CD1c-positive myeloid dendritic cell (primary cell): Measurements from ENCODE around the gene OFD1.
"Not testable (repeated sequence)": the region's sequence is repeated elsewhere in the genome, so short reads cannot be mapped to it uniquely, and the experiment has no call there.

ENCODE experiments used
- DNase-seq: peaks from one replicate; pipeline ENCODE4 v3.0.0-alpha.2; 2016; ENCODE audit errors: extremely low spot score

The OFD1 gene

DNA sequence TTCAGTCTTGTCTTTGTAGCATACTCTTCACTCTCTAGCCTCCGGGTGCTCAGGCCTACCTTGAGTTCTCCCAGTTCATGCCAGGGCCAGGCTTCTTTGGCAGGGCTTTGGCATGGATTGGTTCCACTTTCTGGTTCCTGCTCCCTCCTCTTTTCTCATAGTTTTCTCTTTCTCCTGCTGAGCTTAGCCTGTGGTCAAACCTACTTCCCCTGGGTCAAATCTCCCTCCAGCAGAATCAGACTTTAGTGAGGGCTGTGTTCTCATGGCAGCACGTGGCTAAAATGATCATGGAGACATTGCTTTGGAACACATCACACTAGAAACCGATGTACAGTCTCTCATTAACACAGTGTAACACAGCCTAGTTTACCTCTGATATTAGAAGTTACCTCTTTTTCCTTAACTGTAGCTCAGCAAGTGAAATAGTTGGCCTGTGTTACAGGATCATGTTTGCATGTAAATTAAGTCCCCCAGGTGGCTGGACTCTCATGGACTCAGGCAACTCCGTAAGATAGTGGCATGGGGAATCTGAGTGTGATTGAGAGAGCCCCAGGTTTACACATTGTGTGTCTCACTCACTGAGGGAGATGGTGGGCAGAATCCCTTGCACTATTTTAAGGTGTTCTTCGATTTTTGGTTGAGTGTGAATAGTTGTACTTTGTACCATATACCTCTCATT is 32.3 kb upstream of the OFD1 start:
- no peak for DNase-seq

DNA sequence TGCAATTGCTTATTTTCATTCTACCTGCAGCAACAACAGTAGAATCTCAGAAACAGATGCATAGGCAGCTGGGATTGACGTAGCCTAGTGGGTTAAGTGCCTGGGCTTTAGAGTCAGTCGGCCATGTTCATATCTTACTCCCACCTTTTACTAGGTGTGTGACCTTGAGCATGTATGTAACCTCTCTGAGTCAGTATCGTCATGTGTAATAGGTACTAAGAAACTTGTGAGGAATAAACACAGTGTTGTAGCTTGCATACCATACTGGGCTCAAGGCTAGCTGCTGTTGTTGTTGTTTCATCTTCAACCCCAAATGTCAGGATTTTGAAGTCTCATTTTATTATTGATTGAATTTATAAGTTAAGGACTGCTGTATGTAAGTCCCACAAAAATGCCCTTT is 31.4 kb upstream of the OFD1 start:
- no peak for DNase-seq

DNA sequence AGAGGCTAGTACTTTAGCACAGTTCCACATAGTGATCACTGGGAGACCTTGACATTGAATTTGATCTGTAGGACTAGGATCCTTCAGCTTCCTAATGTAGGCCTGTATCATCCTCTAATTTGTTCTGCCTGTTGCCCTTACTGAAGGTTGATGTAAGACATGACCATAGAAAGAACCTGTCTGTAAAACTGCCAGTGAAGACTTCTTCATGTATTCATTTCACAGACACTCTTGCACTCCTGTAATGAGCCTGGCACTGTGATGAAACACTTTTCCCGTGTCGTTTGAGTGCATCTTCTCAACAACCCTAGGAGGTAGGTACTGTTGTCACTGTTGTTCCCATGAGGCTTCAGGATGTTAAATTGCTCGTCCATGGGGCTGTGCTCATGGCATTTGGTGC is 31.0 kb upstream of the OFD1 start:
- DNase-seq, result no peak

DNA sequence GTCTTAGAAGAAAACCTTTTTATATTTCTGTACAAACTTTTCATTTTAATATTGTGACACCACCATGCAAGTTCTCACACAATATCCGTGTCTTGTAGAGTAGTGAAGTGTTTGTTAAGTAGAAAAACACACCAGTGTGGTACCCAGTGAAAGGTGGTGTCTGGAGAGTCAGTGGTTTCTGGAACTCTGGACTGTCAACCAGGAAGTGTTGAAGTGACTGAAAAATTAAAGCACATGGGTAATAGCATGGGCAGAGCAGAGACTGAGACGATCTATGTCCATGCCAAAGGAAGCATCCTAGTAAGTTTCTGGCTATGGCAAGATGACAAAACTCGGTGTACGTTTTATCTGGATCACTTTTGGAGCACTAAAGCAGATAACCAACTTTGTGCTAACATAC is 23.4 kb upstream of the OFD1 start:
- DNase-seq, result no peak

DNA sequence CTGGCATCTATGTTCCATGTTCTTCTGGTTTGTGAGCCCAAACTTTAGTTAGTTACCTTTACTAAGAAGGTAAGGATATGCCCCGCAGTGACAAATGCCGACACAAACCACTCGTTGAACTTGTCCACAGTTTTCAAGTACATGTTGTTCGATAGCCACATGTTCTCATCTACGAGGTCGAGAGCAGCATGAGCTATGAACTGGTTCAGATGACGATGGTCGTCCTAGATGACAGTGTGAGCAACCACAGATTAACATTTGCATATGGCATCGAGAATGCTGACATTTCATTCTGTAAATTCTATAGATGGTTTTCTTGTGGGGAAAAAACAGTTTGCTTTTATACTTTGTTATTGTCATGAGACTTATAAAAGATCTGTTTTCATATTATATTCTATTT is 18.1 kb upstream of the OFD1 start:
- no peak for DNase-seq

DNA sequence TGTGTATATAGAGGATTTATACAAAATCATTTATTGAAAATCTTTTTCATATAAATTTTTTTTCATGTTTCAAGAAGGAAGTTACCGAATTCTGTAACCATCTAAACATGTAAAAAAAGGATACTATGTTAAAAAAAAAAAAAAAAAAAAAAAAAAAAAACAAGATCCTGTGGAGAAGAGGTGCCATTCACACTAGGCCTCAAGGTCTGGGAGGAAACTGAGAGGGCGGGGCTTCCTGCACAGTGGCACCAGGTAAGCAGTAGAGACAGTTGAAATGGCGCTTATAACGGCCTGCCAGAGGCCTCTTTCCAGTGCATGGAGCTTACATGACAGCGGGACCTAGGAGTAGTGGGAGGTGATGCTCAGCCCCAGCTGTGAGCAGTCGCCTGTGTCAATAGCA is 17.6 kb upstream of the OFD1 start:
- DNase-seq, result no peak

DNA sequence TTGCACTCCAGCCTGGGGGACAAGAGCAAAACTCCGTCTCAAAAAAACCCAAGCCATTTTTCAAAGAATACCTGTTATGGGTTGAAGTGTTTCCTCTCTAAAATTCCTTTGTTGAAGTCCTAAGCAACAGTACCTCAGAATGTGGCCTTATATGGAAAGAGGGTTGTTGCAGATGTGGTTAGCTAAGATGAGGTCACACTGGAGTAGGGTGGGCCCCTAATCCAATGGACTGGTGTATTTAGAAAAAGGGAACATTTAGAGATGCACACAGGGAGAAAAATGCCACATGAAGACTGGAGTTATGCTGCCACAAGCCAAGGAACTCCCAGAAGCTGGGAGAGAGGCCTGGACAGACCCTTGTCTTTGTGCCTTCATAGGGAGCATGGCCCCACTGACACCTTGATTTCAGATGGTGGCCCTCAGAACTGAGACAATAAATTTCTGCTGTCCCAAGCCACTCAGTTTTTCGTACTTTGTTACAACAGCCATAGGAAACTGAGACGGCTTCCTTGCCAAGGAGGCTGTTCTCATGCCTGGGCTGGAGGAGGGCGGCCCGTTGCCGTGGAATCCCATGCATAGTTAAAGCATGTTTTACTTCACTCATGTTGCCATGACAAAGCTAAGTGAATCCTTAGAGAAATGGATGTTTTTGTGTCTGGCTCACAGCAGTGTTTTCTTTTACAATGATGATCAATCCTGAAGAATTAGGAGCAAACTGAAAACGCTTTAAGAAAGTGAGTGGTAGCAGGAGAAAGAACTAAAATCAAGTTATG is 16.7 kb upstream of the OFD1 start:
- DNase-seq, result no peak

DNA sequence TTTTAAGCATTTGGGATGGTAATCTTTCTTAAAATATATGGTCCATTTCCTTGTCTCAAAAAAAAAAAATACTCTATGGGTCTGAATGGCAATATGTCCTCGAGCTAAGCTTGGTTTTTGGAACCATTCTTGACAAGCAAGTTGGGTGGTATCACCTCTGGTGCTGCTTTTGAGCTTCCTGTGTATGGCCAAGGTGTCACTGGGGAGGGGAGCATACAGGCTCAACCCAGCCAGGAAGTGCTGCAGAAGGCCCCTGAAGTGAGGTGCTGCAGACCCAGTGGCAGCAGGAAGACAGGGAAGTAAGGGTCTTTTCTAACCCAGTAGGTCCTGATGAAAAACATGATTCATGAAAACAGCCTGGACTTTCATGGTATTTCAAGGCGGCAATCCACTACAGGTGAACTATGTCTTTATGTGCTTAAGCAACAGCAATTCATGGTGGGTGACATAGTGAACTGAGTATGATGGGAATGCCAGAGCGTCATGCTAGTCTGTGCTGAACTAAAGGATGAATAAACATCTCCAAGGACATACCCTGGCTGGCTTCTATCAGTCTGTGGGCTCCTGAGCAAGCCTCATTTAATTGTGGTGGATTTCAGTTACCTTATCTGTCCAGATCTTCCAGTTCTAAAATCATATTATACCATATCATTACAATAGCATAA is 15.2 kb upstream of the OFD1 start:
- no peak for DNase-seq

DNA sequence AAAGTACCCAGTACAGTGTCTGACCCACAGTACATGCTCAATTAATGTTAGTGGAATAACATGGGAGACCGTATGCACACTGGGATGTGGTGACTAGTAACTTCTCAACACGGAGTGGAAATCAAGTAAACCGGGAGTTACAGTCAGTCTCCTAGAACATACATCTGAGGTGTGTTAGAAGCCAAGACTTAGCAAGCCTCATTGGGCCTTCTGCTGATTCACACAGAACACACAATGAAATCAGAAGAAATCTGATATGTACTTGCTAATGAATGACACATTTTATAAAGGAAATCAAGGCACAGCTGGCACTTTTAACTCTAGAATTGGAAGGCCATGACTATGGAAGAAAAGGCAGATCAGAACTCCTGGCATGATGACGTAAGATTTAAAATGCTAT is 13.2 kb upstream of the OFD1 start:
- no peak for DNase-seq

DNA sequence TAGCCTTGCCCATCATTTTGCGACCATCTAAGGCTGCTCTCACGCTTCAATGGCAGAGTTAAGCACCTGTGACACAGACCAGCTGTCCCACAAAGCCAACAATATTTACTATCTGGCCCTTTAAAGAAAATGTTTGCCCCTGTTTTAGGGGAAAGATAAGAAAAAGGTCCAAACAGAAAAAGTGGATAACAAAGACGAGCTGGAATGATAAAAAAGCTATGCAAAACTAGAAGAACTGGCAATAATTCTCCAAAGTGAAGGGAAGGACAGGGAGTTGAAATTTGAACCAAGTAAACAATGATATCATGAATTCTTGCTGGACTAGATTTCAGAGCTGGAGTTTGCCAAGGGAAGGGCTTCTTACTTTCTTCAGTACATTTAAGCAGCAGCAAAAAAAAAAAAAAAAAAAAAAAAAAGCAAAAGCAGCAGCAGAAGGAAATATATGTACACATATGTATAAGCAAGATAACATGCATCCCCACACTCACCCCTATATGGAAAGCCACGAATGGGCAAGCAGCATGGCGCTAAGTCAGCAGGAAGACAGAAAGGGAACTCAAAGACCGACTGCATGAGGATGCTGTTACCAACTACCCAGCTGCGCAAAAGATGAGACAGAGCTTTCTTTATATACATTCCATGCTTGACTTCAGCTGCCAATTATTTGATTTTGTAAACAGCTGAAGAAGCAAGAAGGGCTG is 12.6 kb upstream of the OFD1 start:
- no peak for DNase-seq

DNA sequence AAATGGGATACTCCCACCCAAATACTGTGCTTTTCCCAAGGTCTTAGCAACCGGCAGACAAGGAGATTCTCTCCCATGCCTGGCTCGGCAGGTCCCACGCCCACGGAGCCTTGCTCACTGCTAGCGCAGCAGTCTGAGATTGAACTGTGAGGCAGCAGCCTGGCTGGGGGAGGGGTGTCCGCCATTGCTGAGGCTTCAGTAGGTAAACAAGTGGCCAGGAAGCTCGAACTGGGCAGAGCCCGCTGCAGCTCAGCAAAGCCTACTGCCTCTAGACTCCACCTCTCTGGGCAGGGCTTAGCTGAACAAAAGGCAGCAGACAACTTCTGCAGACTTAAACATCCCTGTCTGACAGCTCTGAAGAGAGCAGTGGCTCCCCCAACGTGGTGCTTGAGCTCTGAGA is 9.7 kb upstream of the OFD1 start:
- not testable (repeated sequence) for DNase-seq

DNA sequence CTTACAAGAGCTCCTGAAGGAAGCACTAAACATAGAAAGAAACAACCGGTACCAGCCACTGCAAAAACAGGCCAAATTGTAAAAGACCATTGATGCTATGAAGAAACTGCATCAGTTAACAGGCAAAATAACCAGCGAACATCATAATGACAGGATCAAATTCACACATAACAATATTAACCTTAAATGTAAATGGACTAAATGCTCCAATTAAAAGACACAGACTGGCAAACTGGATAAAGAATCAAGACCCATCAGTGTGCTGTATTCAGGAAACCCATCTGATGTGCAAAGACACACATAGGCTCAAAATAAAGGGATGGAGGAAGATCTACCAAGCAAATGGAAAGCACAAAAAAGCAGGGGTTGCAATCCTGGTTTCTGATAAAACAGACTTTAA is 8.0 kb upstream of the OFD1 start:
- DNase-seq, result not testable (repeated sequence)

DNA sequence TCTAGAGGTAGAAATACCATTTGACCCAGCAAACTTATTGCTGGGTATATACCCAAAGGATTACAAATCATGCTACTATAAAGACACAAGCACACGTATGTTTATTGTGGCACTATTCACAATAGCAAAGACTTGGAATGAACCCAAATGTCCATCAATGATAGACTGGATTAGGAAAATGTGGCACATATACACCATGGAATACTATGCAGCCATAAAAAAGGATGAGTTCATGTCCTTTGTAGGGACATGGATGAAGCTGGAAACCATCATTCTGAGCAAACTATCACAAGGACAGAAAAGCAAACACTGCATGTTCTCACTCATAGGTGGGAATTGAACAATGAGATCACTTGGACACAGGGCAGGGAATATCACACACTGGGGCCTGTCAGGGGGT is 4.0 kb upstream of the OFD1 start:
- DNase-seq, result not testable (repeated sequence)

DNA sequence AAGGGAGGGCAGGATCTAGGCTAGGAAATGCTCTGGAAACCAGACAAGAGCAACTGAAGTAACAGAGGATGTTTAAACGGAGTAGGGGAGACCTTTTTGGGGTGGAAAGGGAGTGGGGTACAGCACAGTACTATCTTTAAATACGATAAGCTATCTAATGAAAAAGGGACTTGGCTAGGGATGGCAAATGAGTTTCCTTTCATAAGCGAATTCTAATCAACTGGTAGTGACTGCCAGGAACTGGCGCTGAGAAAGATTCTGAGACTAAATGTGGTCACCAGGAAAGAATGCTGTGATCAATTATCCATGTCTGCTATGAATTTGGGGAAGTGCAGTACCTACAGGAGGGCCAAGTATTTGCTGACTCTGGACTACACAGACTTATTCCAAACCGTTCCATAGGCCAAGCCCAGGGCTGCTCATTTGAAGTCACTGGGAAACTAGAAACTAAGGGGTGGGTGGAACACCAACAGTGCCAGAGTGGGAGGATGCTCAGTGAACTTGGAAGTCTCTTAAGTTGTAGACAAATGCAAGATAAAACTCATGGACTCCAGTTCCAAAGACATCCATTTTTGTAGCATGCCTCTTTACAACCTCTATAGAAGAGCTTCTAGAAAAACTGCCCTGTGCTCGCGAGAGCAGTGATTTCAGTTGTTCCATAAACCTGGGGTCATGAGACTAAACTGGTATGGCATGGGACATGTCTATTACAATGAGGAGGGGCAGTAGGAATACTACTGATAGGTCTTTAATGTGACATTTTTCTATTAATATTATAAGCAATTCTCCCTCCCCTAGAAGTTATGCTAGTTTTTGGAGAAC is 2.1 kb upstream of the OFD1 start:
- no peak for DNase-seq

DNA sequence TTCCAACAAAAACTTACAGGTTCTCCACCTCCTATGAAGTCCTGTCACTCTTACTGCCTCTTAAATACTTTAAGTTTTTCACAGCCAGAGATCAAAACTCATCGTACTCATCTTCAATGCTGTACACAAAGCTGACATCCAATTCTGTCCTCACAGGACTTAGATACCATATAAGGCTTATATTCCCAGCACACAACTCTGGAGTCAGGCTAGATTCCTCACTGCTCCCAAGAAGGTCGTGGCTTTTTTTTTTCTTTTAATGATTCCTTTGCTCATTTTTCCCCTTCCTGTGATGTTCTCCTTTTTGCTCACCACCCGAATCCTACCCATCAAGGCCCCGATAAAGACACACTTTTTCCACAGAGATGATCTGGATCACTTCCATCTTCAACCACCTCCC is 1.0 kb upstream of the OFD1 start:
- no peak for DNase-seq

DNA sequence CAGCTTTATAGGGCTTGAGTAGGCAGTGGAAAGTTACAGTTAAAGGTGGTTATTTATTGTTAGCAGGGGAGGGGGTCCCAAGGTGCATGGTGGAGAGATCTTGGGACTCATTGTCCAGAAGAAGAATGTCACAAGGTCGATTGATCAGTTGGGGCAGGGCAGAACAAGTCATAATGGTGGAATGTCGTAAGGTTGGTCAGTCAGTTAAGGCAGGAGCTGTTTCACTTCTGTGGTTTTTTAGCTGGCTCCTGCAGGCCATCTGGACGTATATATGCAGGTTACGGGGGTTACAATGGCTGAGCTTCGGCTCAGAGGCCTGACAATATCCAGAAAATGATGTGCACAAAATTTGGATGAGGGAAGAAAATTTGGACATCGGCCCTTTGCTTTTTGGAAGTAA is 7.1 kb downstream of the OFD1 start:
- no peak for DNase-seq

DNA sequence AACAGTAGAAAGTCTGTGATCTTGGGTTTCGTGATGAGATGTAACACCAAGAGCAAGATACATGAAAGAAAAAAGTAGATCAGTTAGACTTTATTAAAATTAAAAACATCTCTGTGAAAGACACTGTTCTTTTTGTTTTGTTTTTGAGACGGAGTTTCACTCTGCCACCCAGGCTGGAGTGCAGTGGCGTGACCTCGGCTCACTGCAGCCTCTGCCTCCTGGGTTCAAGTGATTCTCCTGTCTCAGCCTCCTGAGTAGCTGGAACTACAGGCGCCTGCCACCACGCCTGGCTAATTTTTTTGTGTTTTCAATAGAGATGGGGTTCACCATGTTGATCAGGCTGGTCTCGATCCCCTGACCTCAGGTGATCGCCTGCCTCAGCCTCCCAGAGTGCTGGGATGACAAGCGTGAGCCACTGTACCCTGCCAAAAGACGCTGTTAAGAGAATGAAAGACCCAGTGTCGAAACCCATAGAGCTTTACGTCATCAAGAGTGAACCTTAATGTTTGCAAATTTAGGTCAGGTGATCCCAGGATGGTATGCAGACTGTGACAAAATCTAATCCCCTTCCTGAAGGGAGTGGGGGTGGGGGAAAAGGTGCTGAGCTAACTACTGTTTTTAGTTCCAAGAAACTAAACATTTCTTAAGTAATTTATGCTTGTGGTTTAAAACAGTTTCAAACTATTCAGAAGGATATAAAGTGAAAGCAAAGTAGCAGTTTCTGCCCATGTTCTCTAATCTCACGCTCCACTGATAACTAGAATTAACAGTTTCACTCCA is 8.0 kb downstream of the OFD1 start:
- DNase-seq, result peak; percentile 32

DNA sequence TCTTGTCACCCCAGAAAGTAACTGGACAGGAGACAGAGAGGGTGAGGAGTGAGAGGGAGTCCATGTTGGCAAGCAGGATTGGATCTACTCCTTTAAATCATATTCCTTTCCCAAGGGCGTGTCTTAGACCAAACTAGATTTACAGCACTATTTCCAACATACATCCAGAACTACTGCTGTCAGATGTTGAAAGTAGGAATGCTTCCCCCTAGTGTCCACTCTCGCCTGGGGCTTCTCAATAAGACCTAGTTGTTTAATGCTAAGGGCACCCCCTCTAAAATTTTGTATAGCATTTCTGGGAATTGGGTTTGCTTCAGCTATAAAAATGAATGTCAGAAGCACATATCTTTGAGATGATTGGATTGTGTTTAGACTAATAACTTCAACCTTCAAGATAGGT is 13.3 kb downstream of the OFD1 start:
- peak; percentile 27 for DNase-seq

DNA sequence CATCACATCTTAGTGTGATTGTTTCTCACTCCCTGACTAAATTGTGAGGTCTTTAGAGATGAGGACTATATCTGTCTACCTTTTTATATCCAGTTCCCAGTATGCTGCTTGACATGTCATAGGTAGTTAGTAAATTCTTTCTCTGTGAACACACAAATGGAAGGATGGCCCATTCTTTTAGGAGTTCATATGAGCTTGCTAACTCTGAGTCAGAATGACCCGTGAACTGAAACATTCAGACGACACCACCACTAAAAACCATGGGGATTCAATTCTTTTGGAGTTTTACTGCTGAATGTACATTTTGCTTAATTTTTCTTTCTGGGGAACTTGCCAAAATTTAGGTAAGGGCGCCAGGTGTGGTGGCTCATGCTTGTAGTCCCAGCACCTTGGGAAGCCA is 13.9 kb downstream of the OFD1 start:
- no peak for DNase-seq

DNA sequence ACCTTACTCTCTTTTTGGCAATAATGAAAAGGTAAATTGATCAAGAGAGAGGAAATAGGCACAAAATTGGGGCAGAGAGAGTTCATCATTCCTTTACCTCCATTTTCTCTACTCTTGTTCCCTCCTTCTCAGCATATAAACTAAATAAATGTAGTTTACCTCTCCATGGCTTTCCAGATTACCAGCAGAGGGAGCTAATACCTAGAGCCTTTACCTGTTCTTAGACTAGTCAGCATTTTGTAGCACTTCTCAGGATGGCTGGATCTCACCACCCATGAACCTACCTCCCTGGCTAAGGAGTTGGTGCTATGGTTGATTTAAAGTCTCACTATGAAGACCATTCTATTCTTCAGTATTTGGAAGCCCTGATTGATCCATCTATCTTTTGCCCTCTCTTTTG is 15.7 kb downstream of the OFD1 start:
- DNase-seq, result no peak

DNA sequence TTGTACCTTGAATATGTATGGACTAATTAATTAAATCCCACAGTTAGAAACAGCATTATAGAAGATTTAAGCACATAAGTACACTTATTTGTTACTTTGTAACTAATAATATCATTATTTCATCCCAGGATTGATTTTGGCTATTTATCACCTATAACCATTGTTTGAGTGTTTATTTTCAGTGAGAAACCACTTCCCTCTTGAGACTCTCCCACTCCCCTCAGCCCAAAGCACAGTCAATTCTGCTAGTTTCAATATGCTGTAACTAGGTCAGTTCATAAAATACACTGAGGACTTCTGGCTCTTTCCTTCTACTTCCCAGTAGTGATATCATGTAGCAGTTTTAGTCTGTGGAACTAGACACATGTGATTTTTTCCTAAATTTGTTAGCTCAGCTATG is 16.3 kb downstream of the OFD1 start:
- peak; percentile 35 for DNase-seq
